A549 (cell line): ENCODE measurements around the gene CD2AP.

ENCODE experiments used
- CBX8 ChIP-seq: fragments of 200-600 bp; sonication (generic); IDR thresholded peaks from 2 replicates; pipeline ENCODE4 v1.6.1; 2016
- EP300 ChIP-seq, 2 experiments: fragments of >200 bp; sonication (Bioruptor Twin); formaldehyde crosslinking; IDR thresholded peaks; 2 replicates in 1 of 2; 3 replicates in 1 of 2; pipeline ENCODE4 v1.6.1; 2016 to 2017
- FOSL2 ChIP-seq, 2 experiments: fragments of 450-650 bp in 1 of 2; fragments of >200 bp in 1 of 2; sonication (Bioruptor Twin) in 1 of 2; formaldehyde crosslinking; IDR thresholded peaks; 2 replicates each; pipeline versions ENCODE4 v1.5.0 to v1.6.1; 2016 to 2020; ENCODE audit warnings: mild to moderate bottlenecking in 1 of 2, moderate library complexity in 1 of 2
- JUNB ChIP-seq: fragments of >200 bp; sonication (Bioruptor Twin); formaldehyde crosslinking; IDR thresholded peaks from 2 replicates; pipeline ENCODE4 v1.6.1; 2016
- TF ChIP-seq, protein P1 (sequence below): fragments of >200 bp; sonication (Bioruptor Twin); formaldehyde crosslinking; IDR thresholded peaks from 3 replicates; pipeline ENCODE4 v1.5.1; 2016

DNA sequence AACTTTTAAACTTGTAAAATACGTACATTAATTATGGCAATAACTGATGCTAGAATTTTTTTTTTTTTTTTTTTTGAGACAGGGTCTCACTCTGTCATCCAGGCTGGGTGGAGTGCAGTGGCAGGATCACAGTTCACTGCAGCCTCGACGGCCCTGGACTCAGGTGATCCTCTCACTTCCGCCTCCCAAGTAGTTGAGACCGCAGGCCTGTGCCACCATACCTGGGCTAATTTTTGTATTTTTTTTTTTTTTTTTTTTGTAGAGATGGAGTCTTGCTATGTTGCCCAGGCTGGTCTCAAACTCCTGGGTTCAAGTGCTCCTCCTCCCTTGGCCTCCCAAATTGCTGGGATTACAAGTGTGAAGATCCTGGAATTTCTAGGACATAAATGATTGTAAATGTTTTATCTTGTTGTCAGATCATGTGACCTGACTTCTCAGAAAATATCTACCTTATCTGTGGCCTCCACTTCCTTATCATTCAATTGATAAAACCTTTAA lies 2.2 kb upstream of the CD2AP start:
- TF ChIP-seq, protein P1, sequence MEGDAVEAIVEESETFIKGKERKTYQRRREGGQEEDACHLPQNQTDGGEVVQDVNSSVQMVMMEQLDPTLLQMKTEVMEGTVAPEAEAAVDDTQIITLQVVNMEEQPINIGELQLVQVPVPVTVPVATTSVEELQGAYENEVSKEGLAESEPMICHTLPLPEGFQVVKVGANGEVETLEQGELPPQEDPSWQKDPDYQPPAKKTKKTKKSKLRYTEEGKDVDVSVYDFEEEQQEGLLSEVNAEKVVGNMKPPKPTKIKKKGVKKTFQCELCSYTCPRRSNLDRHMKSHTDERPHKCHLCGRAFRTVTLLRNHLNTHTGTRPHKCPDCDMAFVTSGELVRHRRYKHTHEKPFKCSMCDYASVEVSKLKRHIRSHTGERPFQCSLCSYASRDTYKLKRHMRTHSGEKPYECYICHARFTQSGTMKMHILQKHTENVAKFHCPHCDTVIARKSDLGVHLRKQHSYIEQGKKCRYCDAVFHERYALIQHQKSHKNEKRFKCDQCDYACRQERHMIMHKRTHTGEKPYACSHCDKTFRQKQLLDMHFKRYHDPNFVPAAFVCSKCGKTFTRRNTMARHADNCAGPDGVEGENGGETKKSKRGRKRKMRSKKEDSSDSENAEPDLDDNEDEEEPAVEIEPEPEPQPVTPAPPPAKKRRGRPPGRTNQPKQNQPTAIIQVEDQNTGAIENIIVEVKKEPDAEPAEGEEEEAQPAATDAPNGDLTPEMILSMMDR = no peak
- TF ChIP-seq JUNB (no peak), FOSL2 (IDR thresholded peaks at IDR 0.05) (no peak), FOSL2 (CRISPR knock-in tag; IDR thresholded peaks at IDR 0.05) (no peak), EP300 (IDR thresholded peaks at IDR 0.05) (no peak), CBX8 (no peak)
